COLO668 (cell line): ENCODE results near the gene RAP1GDS1.
"Not testable (repeated sequence)": the region's sequence is repeated elsewhere in the genome, so short reads cannot be mapped to it uniquely, and the experiment has no call there.

Experiments
- DNase-seq: peaks from one replicate; lab custom pipeline; 2025; ENCODE audit not compliant: unreplicated experiment; lab: John Stamatoyannopoulos, UW

Gene RAP1GDS1

GRCh38 chr4:98288671-98289070, 27.5 kb downstream of the RAP1GDS1 start:
- not testable (repeated sequence) for DNase-seq

- no peak for DNase-seq
Observed at GRCh38 chr4:98289375-98289774, 28.2 kb downstream of the RAP1GDS1 start.

GRCh38 chr4:98290511-98290910, 29.3 kb downstream of the RAP1GDS1 start:
- no peak for DNase-seq

- no peak for DNase-seq
Observed at GRCh38 chr4:98293104-98293887, 32.1 kb downstream of the RAP1GDS1 start.

- no peak for DNase-seq
Observed at GRCh38 chr4:98298022-98298421, 36.8 kb downstream of the RAP1GDS1 start.

- no peak for DNase-seq
Observed at GRCh38 chr4:98300706-98301105, 39.5 kb downstream of the RAP1GDS1 start.

GRCh38 chr4:98305576-98305975, 44.4 kb downstream of the RAP1GDS1 start:
- DNase-seq, result no peak

GRCh38 chr4:98310867-98311266, 49.7 kb downstream of the RAP1GDS1 start:
- DNase-seq, result no peak

- DNase-seq, result no peak
Observed at GRCh38 chr4:98311656-98312055, 50.5 kb downstream of the RAP1GDS1 start.

GRCh38 chr4:98314791-98315565, 53.8 kb downstream of the RAP1GDS1 start:
- DNase-seq, result no peak

GRCh38 chr4:98318521-98318920, 57.3 kb downstream of the RAP1GDS1 start:
- DNase-seq, result no peak

GRCh38 chr4:98319021-98319420, 57.8 kb downstream of the RAP1GDS1 start:
- DNase-seq, result no peak

GRCh38 chr4:98326168-98326567, 65.0 kb downstream of the RAP1GDS1 start:
- DNase-seq, result no peak

- DNase-seq, result no peak
Observed at GRCh38 chr4:98327694-98328093, 66.5 kb downstream of the RAP1GDS1 start.

GRCh38 chr4:98329879-98330640, 68.9 kb downstream of the RAP1GDS1 start:
- not testable (repeated sequence) for DNase-seq

- DNase-seq, result no peak
Observed at GRCh38 chr4:98332017-98332416, 70.8 kb downstream of the RAP1GDS1 start.

GRCh38 chr4:98334461-98334860, 73.3 kb downstream of the RAP1GDS1 start:
- no peak for DNase-seq

- DNase-seq, result no peak
Observed at GRCh38 chr4:98338761-98339438, 77.7 kb downstream of the RAP1GDS1 start.

- no peak for DNase-seq
Observed at GRCh38 chr4:98341309-98341708, 80.1 kb downstream of the RAP1GDS1 start.

GRCh38 chr4:98343626-98344025, 82.4 kb downstream of the RAP1GDS1 start:
- DNase-seq, result no peak

GRCh38 chr4:98345838-98346237, 84.7 kb downstream of the RAP1GDS1 start:
- no peak for DNase-seq
